Stomach (tissue), 19 donors: Measurements from ENCODE around the gene ITGB3BP. TPM values are rescaled to one million over a fixed set of nuclear protein-coding genes. Genes with fewer than 3 reads are reported as not detected.
"Not testable (repeated sequence)": the region's sequence is repeated elsewhere in the genome, so short reads cannot be mapped to it uniquely, and the experiment has no call there.

Experiments
- DNase-seq, 2 donors: peaks; one replicate each; pipeline versions ENCODE4 v3.0.0 to v3.0.0-alpha.2; 2013 to 2019
- H3K27ac ChIP-seq, 5 donors: fragments of 200-600 bp in 4 of 5; sonication (generic) in 4 of 5; one replicate each; pipeline ENCODE4 v1.5.1; 2013 to 2019; ENCODE audit warnings: mild to moderate bottlenecking in 1 of 5, moderate library complexity in 1 of 5
- H3K27me3 ChIP-seq, 3 donors: fragments of 200-600 bp; sonication (generic); one replicate each; pipeline ENCODE4 v1.5.1; 2017 to 2019; ENCODE audit warnings: mixed run types in 1 of 3
- H3K36me3 ChIP-seq, 4 donors: fragments of 200-600 bp; sonication (generic); 1 replicate in 3 of 4; 2 replicates in 1 of 4; pipeline ENCODE4 v1.5.1; 2016 to 2019
- H3K4me1 ChIP-seq, 4 donors: fragments of 200-600 bp; sonication (generic); one replicate each; pipeline ENCODE4 v1.5.1; 2016 to 2019
- H3K4me3 ChIP-seq, 4 donors: fragments of 200-600 bp; sonication (generic) in 3 of 4; one replicate each; pipeline ENCODE4 v1.5.1; 2016 to 2019; ENCODE audit warnings: mild to moderate bottlenecking in 1 of 4
- H3K9me3 ChIP-seq, 4 donors: fragments of 200-600 bp; sonication (generic); one replicate each; pipeline ENCODE4 v1.5.1; 2016 to 2019
- EP300 ChIP-seq: sonication (generic); formaldehyde crosslinking; IDR thresholded peaks from one replicate; pipeline ENCODE4 v1.6.1; 2017; ENCODE audit warnings: antibody characterized with exemption
- POLR2A ChIP-seq, 4 donors: fragments of 450-650 bp; IDR thresholded peaks; one replicate each; pipeline ENCODE4 v1.6.1; 2016; ENCODE audit warnings: antibody characterized with exemption in 4 of 4, control low read depth in 2 of 4, mild to moderate bottlenecking in 1 of 4, moderate library complexity in 1 of 4
- POLR2AphosphoS5 ChIP-seq, 3 donors: sonication (generic); formaldehyde crosslinking; IDR thresholded peaks; one replicate each; pipeline ENCODE4 v1.6.1; 2016; ENCODE audit warnings: antibody characterized with exemption in 3 of 3
- WGBS, 5 donors: extraction: QIAGEN DNeasy Blood & Tissue Kit in 3 of 5; methylation state at CpG; one replicate each; pipeline versions ENCODE4 v1.1.5 to v1.1.7; 2013 to 2018; 5-methylcytosine and 5-hydroxymethylcytosine counted together
- intact Hi-C: fragments of 100-400 bp; cut with DNase I; formaldehyde crosslinking; loops from one replicate; pipeline ENCODE4 v1.15.1; 2023; ENCODE audit warnings: low total_unique reads
- long read RNA-seq, 10 donors: transcript quantifications; one replicate each; lab custom pipeline, GENCODE V29; 2026
- polyA plus RNA-seq, 3 donors: library from polyadenylated mRNA; stranded (reverse); fragments of 200-250 nt; gene quantifications; one replicate each; pipeline ENCODE4 v1.2.3, GENCODE V29; 2013
- total RNA-seq, 5 donors: library from RNA; depleted of rRNA; stranded (reverse); fragments of >200 nt; gene quantifications; one replicate each; pipeline versions ENCODE4 v1.1.0 to v1.2.3, GENCODE V29; 2014 to 2016
- TF ChIP-seq, protein P1 (sequence below), 7 experiments: fragments of 450-650 bp in 4 of 7; fragments of 200-600 bp in 3 of 7; sonication (generic) in 3 of 7; IDR thresholded peaks; one replicate each; pipeline ENCODE4 v1.5.1; 2016 to 2019; ENCODE audit warnings: antibody characterized with exemption in 7 of 7, control low read depth in 2 of 7, mild to moderate bottlenecking in 1 of 7
- donor health status: healthy with polysubstance abuse.
- donor health status: Bipolar disorder and iron deficiency.
- donor health status: healthy.

ITGB3BP gene, protein sequence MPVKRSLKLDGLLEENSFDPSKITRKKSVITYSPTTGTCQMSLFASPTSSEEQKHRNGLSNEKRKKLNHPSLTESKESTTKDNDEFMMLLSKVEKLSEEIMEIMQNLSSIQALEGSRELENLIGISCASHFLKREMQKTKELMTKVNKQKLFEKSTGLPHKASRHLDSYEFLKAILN
- total RNA-seq, result 10 to 100 TPM in 3 of 5 donors, 1 to 10 TPM in 1, not detected in 1; 6.4 to 36.9 (median 20.6) TPM
- polyA plus RNA-seq, result 10 to 100 TPM; 20.2 to 26.9 (median 21.3) TPM
- long read RNA-seq, donor 1, partial matches to known transcripts, result 0 of 12 reads
- long read RNA-seq, donor 1, other reads (novel, unspliced or antisense), result 6 of 12 reads
- long read RNA-seq, donor 2, partial matches to known transcripts, result 0 of 5 reads
- long read RNA-seq, donor 2, other reads (novel, unspliced or antisense), result 0 of 5 reads
- long read RNA-seq, donor 3, partial matches to known transcripts, result 37 of 43 reads
- long read RNA-seq, donor 3, other reads (novel, unspliced or antisense), result 0 of 43 reads
- long read RNA-seq, donor 4, partial matches to known transcripts, result 0 of 1 reads
- long read RNA-seq, donor 4, other reads (novel, unspliced or antisense), result 0 of 1 reads
- long read RNA-seq, donor 5, partial matches to known transcripts, result 78 of 108 reads
- long read RNA-seq, donor 5, other reads (novel, unspliced or antisense), result 23 of 108 reads
- long read RNA-seq, donor 6, result 0 reads
- long read RNA-seq, donor 7, transcript ITGB3BP-201 (9 exons, 948 nt), result major isoform, 9 of 12 reads
- long read RNA-seq, donor 7, partial matches to known transcripts, result 0 of 12 reads
- long read RNA-seq, donor 7, other reads (novel, unspliced or antisense), result 0 of 12 reads
- long read RNA-seq, donor 8, transcript ITGB3BP-201 (9 exons, 948 nt), result major isoform, 7 of 10 reads
- long read RNA-seq, donor 8, partial matches to known transcripts, result 0 of 10 reads
- long read RNA-seq, donor 8, other reads (novel, unspliced or antisense), result 0 of 10 reads
- long read RNA-seq, donor 9, transcript ITGB3BP-201 (9 exons, 948 nt), result major isoform, 12 of 14 reads
- long read RNA-seq, donor 9, partial matches to known transcripts, result 0 of 14 reads
- long read RNA-seq, donor 9, other reads (novel, unspliced or antisense), result 0 of 14 reads
- long read RNA-seq, donor 10, transcript ITGB3BP-201 (9 exons, 948 nt), result major isoform, 6 of 6 reads
- long read RNA-seq, donor 10, partial matches to known transcripts, result 0 of 6 reads
- long read RNA-seq, donor 10, other reads (novel, unspliced or antisense), result 0 of 6 reads

DNA sequence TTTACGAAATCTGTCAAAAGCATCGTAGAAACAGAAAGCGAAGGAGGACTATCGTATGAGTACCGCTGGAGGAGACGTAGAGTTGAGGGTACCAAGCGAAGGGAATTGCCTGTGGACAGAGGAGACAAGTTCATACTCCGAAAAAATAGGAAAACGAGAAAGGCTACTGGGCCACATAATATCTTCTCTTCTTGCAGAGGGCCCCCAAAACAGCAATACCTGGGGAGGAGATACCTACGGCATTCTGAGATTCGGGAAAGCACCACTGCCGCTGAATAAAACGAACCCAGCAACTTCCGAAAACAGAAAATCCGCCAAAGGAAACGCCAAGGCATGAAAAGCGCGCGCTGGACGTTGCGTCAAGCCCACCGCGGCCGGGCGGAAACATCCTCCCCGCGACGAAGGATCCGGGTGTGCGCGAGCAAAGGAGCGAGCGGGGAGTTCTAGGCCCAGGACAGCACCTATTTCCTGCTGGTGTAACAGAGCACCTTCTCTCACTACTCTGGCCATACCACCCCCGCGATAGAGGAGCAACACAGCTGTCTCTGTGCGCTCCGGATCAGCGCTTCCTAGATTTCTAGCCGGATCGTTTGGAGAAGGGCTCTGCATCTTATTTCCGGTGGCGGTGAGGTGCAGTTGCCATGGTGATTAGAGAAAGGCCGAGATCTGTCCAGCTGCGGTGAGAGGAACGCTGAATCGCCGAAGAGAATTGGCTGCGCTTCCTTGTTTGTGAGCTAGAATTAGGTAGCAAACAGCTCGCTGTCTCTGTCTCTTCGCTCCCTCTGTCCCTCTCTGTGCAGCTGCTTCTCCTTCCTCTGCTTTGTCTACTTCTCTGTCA, at the start of gene ITGB3BP, which contains the start of gene EFCAB7:
ITGB3BP (minus strand) TSS at position 335 of the 838 bp plus-strand sequence; CDS start at position 243, 92 bp downstream.
EFCAB7 (plus strand) TSS at position 635 of the 838 bp plus-strand sequence. CDS start 2,048 bp downstream, outside the sequence.
- H3K9me3 ChIP-seq, result no peaks in the 10 kb centered on the region
- peak within 1 kb of the TSS; percentile 59 to 78 (median 67) for H3K4me3 ChIP-seq
- H3K36me3 ChIP-seq, result peaks cover 0 to 16% (median 7%) of the 10 kb centered on the region in 4 donors
- DNase-seq, result peak; percentile 80 to 94
- H3K27me3 ChIP-seq, result no peaks in the 10 kb centered on the region
- TF ChIP-seq POLR2AphosphoS5 (IDR thresholded peaks at IDR 0.05), result peak in 2 of 3 donors; percentile 26 to 77
- TF ChIP-seq POLR2A (IDR thresholded peaks at IDR 0.05), result no peak
- TF ChIP-seq EP300, result no peak
- TF ChIP-seq, protein P1, sequence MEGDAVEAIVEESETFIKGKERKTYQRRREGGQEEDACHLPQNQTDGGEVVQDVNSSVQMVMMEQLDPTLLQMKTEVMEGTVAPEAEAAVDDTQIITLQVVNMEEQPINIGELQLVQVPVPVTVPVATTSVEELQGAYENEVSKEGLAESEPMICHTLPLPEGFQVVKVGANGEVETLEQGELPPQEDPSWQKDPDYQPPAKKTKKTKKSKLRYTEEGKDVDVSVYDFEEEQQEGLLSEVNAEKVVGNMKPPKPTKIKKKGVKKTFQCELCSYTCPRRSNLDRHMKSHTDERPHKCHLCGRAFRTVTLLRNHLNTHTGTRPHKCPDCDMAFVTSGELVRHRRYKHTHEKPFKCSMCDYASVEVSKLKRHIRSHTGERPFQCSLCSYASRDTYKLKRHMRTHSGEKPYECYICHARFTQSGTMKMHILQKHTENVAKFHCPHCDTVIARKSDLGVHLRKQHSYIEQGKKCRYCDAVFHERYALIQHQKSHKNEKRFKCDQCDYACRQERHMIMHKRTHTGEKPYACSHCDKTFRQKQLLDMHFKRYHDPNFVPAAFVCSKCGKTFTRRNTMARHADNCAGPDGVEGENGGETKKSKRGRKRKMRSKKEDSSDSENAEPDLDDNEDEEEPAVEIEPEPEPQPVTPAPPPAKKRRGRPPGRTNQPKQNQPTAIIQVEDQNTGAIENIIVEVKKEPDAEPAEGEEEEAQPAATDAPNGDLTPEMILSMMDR (IDR thresholded peaks at IDR 0.05), result peak in 1 of 7 experiments; percentile 35
- WGBS, 5 donors, result 0% methylated on average over 45 to 50 of the region's 50 CpGs
- intact Hi-C loops, result no loop called here
- H3K4me1 ChIP-seq, result peaks cover 7 to 24% (median 19%) of the 10 kb centered on the region in 4 donors
- H3K27ac ChIP-seq, result peak within 1 kb of the TSS; percentile 85 to 92 (median 89)

DNA sequence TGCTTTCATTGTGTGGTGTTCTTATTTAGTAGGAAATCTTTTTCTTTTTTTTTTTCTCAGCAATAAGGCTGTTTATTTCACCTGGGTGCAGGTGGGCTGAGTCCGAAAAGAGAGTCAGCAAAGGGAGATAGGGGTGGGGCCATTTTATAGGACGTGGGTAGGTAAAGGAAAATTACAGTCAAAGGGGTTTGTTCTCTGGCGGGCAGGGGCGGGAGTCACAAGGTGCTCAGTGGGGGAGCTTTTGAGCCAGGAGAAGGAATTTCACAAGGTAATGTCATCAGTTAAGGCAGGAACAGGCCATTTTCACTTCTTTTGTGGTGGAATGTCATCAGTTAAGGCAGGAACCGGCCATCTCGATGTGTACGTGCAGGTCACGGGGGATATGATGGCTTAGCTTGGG, 49.7 kb upstream of the ITGB3BP start:
- WGBS, 5 donors, result 92 to 94% (median 93%) methylated on average over 8 of the region's 8 CpGs
- H3K4me3 ChIP-seq, H3K27me3 ChIP-seq, H3K9me3 ChIP-seq, H3K36me3 ChIP-seq, DNase-seq, H3K27ac ChIP-seq, H3K4me1 ChIP-seq, intact Hi-C loops: not testable (repeated sequence)

DNA sequence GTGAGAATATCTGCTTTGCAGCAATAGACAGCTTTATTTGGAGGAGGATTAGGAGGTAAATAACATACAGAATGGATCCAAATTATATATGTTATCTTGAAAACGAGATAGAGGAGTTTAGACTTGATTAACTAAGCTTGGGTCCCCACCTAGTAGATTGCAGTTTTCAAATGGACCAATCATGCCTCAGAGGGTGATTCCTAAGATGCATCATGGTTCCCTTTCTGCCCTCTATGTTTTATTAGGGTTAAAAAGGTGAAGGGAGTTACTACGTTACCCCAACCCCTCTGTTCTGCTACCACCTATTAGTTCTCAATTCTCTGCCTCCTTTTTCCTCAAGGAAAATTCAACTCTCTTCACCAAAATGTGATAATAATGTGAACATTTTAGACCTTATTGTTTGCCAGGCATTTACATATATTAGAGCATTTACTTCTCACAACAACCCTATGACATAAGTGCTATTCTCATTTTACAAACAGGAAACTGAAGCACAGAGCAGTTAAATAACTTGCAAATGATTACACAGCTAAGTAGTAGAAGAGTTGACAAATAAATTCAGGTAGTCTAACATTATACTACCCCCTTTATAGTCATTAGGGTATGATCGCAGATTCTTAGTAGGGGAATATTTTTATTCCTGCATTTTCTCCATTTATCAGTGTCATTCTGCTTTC, 46.8 kb upstream of the ITGB3BP start:
- Histone ChIP-seq H3K27ac (no peak overlapping the region), H3K4me3 (no peak overlapping the region), H3K4me1 (no peaks in the 10 kb centered on the region), H3K36me3 (peaks cover 0 to 6% (median 0%) of the 10 kb centered on the region in 4 donors), H3K27me3 (no peaks in the 10 kb centered on the region), H3K9me3 (no peaks in the 10 kb centered on the region)
- TF ChIP-seq EP300 (no peak), POLR2AphosphoS5 (IDR thresholded peaks at IDR 0.05) (no peak), POLR2A (IDR thresholded peaks at IDR 0.05) (no peak)
- TF ChIP-seq, protein P1 (IDR thresholded peaks at IDR 0.05), result no peak
- intact Hi-C loops, result no loop called here
- WGBS, 5 donors, result 76 to 80% (median 78%) methylated on average over 3 of the region's 3 CpGs
- DNase-seq, result no peak

DNA sequence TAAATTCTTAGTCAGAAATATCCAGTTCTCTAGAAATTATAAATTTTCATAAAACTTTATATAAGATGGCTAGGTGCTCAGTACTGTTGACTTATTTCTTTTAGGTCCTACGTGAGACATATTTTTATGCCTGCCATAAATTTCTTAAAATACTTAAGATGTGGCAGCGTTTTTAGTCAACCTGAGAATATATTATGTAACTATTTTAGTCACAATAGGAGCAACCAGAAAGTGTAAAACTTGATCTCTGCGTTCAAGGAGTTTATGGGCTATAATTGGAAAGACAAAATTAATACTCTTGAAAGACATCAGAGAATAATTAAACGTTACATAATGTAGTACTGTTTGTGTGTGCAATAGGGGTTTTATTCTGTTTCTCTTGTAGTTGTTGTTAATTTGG, 46.0 kb upstream of the ITGB3BP start:
- H3K4me1 ChIP-seq, result no peaks in the 10 kb centered on the region
- WGBS, 5 donors, result 86 to 91% (median 89%) methylated on average over 4 of the region's 4 CpGs
- H3K9me3 ChIP-seq, result no peaks in the 10 kb centered on the region
- no peak overlapping the region for H3K27ac ChIP-seq
- TF ChIP-seq, protein P1 (IDR thresholded peaks at IDR 0.05), result no peak
- TF ChIP-seq POLR2A (IDR thresholded peaks at IDR 0.05) (no peak), EP300 (no peak), POLR2AphosphoS5 (IDR thresholded peaks at IDR 0.05) (no peak)
- DNase-seq, result no peak
- H3K27me3 ChIP-seq, result no peaks in the 10 kb centered on the region
- H3K36me3 ChIP-seq, result peaks cover 0 to 8% (median 0%) of the 10 kb centered on the region in 4 donors
- H3K4me3 ChIP-seq, result no peak overlapping the region
- intact Hi-C loops, result no loop called here
